GM12874 (cell line): ENCODE measurements around the gene ALG11.

Experiments
- TF ChIP-seq, protein P1 (sequence below): IDR thresholded peaks from 2 replicates; pipeline ENCODE4 v1.5.1; 2011; ENCODE audit warnings: low read depth, mild to moderate bottlenecking, control low read depth, low read length, moderate library complexity; ENCODE audit not compliant: insufficient read depth

Gene ALG11

DNA sequence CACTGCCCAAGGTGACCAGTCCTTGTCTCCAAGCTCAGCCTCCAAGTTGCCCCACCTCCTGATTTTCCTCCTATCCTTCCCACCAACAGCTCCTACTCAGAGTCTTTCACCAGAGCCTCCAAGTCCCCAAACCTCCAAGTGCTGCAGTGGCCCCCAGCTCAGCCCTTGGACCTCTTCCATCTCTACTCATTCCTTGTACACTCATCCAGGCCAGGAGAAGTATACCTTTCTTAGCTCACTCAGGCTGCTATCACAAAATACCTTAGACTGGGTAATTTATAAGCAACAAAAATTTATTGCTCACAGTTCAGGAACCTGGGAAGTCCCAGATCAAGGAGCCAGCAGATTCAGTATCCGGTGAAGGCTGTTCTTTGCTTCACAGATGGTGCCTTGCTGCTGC is 12.3 kb upstream of the ALG11 start:
- TF ChIP-seq, protein P1, sequence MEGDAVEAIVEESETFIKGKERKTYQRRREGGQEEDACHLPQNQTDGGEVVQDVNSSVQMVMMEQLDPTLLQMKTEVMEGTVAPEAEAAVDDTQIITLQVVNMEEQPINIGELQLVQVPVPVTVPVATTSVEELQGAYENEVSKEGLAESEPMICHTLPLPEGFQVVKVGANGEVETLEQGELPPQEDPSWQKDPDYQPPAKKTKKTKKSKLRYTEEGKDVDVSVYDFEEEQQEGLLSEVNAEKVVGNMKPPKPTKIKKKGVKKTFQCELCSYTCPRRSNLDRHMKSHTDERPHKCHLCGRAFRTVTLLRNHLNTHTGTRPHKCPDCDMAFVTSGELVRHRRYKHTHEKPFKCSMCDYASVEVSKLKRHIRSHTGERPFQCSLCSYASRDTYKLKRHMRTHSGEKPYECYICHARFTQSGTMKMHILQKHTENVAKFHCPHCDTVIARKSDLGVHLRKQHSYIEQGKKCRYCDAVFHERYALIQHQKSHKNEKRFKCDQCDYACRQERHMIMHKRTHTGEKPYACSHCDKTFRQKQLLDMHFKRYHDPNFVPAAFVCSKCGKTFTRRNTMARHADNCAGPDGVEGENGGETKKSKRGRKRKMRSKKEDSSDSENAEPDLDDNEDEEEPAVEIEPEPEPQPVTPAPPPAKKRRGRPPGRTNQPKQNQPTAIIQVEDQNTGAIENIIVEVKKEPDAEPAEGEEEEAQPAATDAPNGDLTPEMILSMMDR: no peak

DNA sequence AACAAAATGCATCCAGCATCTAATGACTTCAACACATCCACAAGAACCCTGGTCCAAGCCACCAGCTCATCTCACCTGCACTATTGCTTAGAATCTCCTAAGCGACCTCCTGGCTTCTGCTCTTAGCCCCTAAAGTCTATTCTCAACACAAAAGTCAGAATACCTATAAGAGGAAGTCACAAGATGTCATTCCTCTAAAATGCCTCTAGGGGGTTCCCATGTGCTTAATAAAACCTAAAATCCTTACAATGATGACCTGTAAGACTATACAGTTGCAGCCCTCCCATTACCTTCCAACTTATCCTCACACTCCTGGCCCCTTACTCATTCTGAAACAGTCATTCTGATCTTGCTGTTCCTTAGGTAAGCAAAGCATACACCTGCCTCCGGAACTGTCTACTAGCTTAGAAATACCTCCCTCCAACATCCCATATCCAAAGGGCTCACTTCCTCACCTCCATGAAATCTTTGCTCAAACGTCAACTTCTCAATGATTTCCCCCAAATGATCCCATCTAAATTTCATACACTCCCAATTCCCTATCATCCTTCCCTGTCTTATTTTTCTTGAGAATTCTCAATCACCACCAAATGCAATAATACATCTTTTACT is 11.0 kb upstream of the ALG11 start:
- TF ChIP-seq, protein P1: peak; percentile 64

DNA sequence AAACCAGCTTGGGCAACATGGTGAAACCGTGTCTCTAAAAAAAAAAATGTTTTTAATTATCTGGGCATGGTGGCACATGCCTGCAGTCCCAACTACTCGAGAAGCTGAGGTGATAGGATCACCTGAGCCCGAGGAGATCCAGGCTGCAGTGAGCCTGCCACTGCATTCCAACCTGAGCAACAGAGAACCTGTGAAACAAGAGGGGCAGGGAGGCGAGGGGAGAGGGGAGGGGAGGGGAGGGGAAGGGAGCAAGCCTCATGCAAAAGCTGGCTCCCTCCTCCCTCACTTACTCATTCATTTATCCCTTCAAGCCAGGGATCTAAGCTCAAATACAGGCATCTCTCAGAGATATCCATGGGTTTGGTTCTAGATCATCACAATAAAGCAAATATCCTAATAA is 9.8 kb upstream of the ALG11 start:
- TF ChIP-seq, protein P1: no peak

DNA sequence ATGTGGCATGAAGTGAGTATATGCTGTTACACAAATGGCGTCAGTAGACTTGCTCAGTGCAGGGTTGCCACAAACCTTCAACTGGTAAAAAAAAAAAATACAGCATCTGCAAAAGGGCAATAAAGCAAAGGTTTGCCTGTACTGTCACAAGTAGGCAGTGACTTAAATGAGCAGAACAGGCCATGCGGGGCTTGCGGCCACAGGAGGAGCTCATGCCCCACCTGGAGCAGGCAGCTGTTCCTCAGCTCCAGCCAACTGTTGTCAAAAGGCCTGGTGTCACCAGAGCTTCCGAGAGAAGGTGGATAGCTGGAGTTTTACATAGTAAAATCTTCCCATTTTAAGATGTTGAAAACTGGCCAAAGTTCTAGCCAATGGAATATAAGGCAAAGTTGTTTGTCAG is 8.7 kb upstream of the ALG11 start:
- TF ChIP-seq, protein P1: no peak

DNA sequence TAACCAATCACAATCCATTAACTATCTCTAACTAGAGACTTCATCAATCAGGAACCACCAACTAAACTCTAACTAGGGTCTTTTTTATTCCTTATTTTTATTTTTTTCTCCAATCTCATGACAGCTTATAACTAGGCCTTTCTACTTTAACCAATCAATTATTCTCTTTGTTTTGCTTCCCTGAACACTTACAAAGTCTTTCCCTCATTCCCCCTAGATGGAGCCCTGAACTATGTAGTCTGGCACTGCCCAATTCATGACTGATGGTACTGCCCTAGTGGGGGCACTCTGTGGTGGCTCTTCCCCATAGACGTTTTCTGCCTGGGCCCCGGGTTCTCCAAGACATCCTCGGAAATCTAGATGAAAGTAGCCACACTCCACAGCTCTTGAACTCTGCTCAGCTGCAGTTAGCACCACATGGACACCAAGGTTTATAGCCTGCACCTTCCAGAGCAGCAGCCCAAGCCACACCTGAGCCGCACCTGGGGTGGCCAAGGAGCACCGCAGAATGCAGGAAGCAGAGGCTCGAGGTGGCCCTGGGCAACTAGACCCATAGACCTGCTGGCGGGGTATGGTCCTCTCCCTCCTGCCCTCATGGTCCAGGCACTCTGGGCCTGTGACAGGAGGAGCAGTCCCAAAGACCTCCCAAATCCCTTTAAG is 7.6 kb upstream of the ALG11 start:
- TF ChIP-seq, protein P1: no peak

DNA sequence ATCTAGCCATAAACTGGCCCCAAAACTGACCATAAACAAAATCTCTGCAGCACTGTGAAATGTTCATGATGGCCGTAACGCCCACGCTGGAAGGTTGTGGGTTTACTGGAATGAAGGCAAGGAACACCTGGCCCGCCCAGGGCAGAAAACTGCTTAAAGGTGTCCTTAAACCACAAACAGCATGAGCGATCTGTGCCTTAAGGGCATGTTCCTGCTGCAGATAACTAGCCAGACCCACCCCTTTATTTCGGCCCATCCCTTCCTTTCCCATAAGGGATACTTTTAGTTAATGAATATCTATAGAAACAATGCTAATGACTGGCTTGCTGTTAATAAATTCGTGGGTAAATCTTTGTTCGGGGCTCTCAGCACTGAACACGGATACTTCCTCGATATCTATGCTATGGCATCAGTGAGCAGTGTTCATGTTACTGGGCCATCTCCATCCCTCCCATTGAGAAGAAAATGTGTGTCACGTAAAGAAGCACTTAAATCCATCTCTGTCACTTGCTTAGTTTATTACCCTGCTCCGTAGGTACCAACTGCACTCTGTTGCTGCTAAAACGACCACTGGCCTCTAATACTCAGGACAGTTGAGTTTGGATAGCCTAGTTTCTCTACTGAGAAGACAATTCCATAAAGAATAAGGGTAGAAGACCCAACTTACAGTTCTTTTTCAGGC is 6.2 kb upstream of the ALG11 start:
- TF ChIP-seq, protein P1: no peak

DNA sequence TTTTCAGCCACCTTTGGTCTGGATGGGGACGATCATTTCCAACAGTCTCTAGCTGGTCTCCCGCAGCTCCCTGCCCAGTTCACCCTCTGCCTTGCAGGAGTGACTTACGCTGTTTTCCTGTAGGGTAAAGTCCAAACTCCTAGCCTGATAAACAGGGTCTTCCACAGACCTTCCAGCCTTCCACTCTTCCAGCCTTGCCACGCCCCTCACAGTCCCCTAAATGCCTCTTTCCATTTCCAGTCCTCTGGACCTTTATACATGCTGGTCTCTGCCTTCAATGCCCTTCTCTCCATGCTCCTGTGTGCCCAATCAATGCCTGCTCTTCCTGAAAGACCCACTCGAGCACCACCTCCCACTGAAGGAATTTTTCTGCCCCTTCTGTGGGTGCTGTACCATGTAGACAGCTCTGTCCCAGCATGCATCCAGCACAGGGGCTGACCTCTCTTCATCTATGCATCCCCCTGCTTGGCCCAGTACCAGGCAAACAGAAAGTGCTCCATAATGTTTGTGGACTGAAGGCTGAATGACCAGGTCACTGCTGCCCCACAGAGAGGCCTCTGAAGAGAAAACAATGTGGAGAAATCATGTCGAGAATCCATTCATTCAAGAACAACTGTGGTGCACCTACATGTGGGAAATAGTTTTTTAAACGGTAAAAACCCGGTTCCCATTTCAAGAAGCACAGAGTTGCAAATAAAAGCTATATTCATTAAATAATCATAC is 5.5 kb upstream of the ALG11 start:
- TF ChIP-seq, protein P1: no peak
